Vagina (tissue), 2 donors: ENCODE data around the gene TBCD.

Source experiments
- CTCF ChIP-seq, 3 experiments: fragments of 450-650 bp in 2 of 3; fragments of 200-600 bp in 1 of 3; sonication (generic) in 1 of 3; IDR thresholded peaks; one replicate each; pipeline ENCODE4 v1.5.1; 2017 to 2019; ENCODE audit warnings: antibody characterized with exemption in 3 of 3, mild to moderate bottlenecking in 2 of 3, moderate library complexity in 2 of 3
- POLR2A ChIP-seq, 2 donors: fragments of 450-650 bp; IDR thresholded peaks; one replicate each; pipeline ENCODE4 v1.6.1; 2017; ENCODE audit warnings: antibody characterized with exemption in 2 of 2, mild to moderate bottlenecking in 2 of 2, moderate library complexity in 2 of 2

- TF ChIP-seq POLR2A (IDR thresholded peaks at IDR 0.05) (no peak), CTCF (IDR thresholded peaks at IDR 0.05) (no peak)
Measured at GRCh38 chr17:82918508-82918907, 166.6 kb downstream of the TBCD start.
